ENCODE data around the gene FYN. TPM values are rescaled to one million over a fixed set of nuclear protein-coding genes. Genes with fewer than 3 reads are reported as not detected.

Gene FYN
- total RNA-seq, 1 donor from 2014 or later: 46.3 TPM

DNA sequence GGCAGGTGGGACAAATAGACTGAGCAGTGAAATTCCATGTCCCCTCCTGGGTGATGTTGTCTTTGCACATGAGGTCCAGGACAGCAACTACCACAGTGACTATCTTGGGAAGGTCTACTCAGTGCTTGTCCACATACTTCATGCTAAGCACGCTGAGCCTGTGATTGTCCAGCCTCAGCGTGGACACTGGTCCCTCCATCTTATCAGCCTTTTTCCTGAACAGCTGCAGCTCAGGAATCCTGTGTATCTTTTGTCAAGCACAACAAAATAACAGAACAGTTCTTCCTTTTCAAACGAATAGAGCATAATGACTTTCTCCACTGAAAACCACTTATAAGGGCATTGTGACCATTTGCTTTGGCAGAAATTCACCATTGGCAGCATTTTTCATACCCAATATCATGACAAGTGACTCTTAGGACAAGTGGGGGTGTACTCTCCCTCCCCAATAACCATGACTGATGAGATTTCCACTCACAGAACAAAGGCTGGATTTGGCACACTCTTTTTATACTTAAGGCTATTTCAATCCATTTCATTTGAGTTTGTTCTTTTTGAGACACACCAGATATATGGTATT is 90.3 kb downstream of the FYN start:
- Histone ChIP-seq H3K27ac (replicated peaks) (peak overlapping the region; percentile 72), H3K4me1 (peaks cover 56% of the 10 kb centered on the region), H3K4me3 (no peak overlapping the region), H3K36me3 (no peaks in the 10 kb centered on the region), H3K27me3 (ENCODE audit: low read depth) (no peaks in the 10 kb centered on the region), H3K9me3 (replicated peaks) (no peaks in the 10 kb centered on the region)
- no peak for TF ChIP-seq CTCF (IDR thresholded peaks at IDR 0.05; ENCODE audit: borderline replicate concordance)
- intact Hi-C loops (cut with micrococcal nuclease): no loop called here
- DNase-seq: no peak

GRCh38 chr6:111782192-111782809 is 91.0 kb downstream of the FYN start:
- Histone ChIP-seq H3K4me1 (peaks cover 63% of the 10 kb centered on the region), H3K27ac (replicated peaks) (peak overlapping the region; percentile 72), H3K36me3 (no peaks in the 10 kb centered on the region), H3K9me3 (replicated peaks) (no peaks in the 10 kb centered on the region), H3K4me3 (no peak overlapping the region), H3K27me3 (ENCODE audit: low read depth) (no peaks in the 10 kb centered on the region)
- DNase-seq: no peak
- intact Hi-C loops (cut with micrococcal nuclease): no loop called here
- TF ChIP-seq CTCF (IDR thresholded peaks at IDR 0.05; ENCODE audit: borderline replicate concordance): no peak

DNA sequence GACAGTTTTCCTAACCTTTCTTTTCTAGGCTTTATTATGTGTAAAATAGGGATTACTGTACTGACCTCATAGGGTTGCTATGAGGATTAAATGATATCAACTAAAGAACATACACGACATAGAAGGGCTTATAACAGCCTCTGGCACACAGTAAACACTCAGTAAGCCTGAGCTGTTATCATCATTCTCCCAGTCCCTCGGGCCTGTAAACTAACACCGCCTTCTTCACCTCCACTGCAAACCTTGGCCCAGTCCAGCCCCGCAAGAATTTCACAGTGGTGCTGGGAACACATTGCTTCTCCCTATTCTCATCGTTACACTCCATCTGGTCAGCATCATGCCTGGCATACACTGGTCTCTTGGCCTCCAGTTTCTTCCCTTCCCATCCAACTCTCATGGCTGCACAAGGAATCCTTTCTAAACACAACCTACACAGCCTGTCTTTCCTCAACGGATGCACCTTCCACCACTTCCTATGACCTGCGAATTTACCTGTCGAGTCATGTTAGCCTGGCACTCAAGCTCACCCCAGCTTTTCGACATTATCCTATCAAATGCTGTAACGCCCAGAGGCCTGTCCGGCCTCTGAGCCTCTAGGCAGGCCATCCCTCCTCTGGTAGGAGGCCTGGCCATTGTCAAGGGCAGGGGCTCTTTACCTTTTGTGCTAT is 92.1 kb downstream of the FYN start:
- TF ChIP-seq CTCF (IDR thresholded peaks at IDR 0.05; ENCODE audit: borderline replicate concordance): no peak
- H3K4me3 ChIP-seq: no peak overlapping the region
- peak overlapping the region; percentile 56 for H3K27ac ChIP-seq (replicated peaks)
- no peaks in the 10 kb centered on the region for H3K36me3 ChIP-seq
- no peaks in the 10 kb centered on the region for H3K27me3 ChIP-seq (ENCODE audit: low read depth)
- no peak for DNase-seq
- H3K9me3 ChIP-seq (replicated peaks): no peaks in the 10 kb centered on the region
- H3K4me1 ChIP-seq: peaks cover 74% of the 10 kb centered on the region
- intact Hi-C loops (cut with micrococcal nuclease): no loop called here

GRCh38 chr6:111780393-111780792 is 92.9 kb downstream of the FYN start:
- no peak for DNase-seq
- Histone ChIP-seq H3K4me1 (peaks cover 80% of the 10 kb centered on the region), H3K9me3 (replicated peaks) (no peaks in the 10 kb centered on the region), H3K36me3 (no peaks in the 10 kb centered on the region), H3K4me3 (no peak overlapping the region), H3K27me3 (ENCODE audit: low read depth) (no peaks in the 10 kb centered on the region), H3K27ac (replicated peaks) (peak overlapping the region; percentile 56)
- intact Hi-C loops (cut with micrococcal nuclease): no loop called here
- TF ChIP-seq CTCF (IDR thresholded peaks at IDR 0.05; ENCODE audit: borderline replicate concordance): no peak

GRCh38 chr6:111779660-111780059 is 93.6 kb downstream of the FYN start:
- TF ChIP-seq CTCF (IDR thresholded peaks at IDR 0.05; ENCODE audit: borderline replicate concordance): no peak
- no peak for DNase-seq
- no peaks in the 10 kb centered on the region for H3K36me3 ChIP-seq
- no peak overlapping the region for H3K4me3 ChIP-seq
- no peaks in the 10 kb centered on the region for H3K9me3 ChIP-seq (replicated peaks)
- H3K27ac ChIP-seq (replicated peaks): no peak overlapping the region
- intact Hi-C loops (cut with micrococcal nuclease): no loop called here
- peaks cover 80% of the 10 kb centered on the region for H3K4me1 ChIP-seq
- H3K27me3 ChIP-seq (ENCODE audit: low read depth): no peaks in the 10 kb centered on the region

Data from left ventricle myocardium inferior (tissue), 1 donor.